ENCODE results near the gene RSPO4.

- TF ChIP-seq CTCF (conservative IDR thresholded peaks at IDR 0.05 in 1 of 2, IDR thresholded peaks at IDR 0.05 in 1 of 2; ENCODE audit: low read depth in 1 of 2, low read length in 2 of 2) (no peak), EZH2 (IDR thresholded peaks at IDR 0.05; ENCODE audit: low read length, missing control alignments) (no peak)
Observed at GRCh38 chr20:1003920-1004697, 2.0 kb upstream of the RSPO4 start.

Data from fibroblast of lung (primary cell).